HL-60 (cell line): ENCODE data around the gene DNM3.

ENCODE experiments used
- DNase-seq, 2 experiments: peaks; one replicate each; pipeline ENCODE4 v3.0.0-alpha.2; 2010 to 2020; ENCODE audit warnings: low read depth in 1 of 2, low spot score in 1 of 2
- H3K27ac ChIP-seq: fragments of 250-450 bp; sonication (Bioruptor Pico); replicated peaks from 2 replicates; pipeline ENCODE4 v1.5.1; 2020; ENCODE audit warnings: mild to moderate bottlenecking, moderate library complexity
- H3K27me3 ChIP-seq: fragments of 250-450 bp; sonication (Bioruptor Pico); 2 replicates; pipeline ENCODE4 v1.5.1; 2021; ENCODE audit warnings: mild to moderate bottlenecking, moderate library complexity; ENCODE audit not compliant: insufficient read depth, poor library complexity, severe bottlenecking
- H3K4me3 ChIP-seq: replicated peaks from 2 replicates; pipeline ENCODE4 v1.5.1; 2011; ENCODE audit warnings: mild to moderate bottlenecking, control low read depth, low read length; ENCODE audit not compliant: insufficient read depth
- CTCF ChIP-seq: IDR thresholded peaks from one replicate; pipeline ENCODE4 v1.5.1; 2011; ENCODE audit warnings: low read length, control low read depth, inconsistent platforms; ENCODE audit not compliant: insufficient read depth
- GABPA ChIP-seq: IDR thresholded peaks from 2 replicates; pipeline ENCODE4 v1.6.1; 2012; ENCODE audit warnings: low read depth
- POLR2AphosphoS5 ChIP-seq: IDR thresholded peaks from 2 replicates; pipeline ENCODE4 v1.6.1; 2012; ENCODE audit warnings: low read depth
- REST ChIP-seq: IDR thresholded peaks from 2 replicates; pipeline ENCODE4 v1.6.1; 2012; ENCODE audit warnings: low read depth; ENCODE audit not compliant: insufficient replicate concordance
- SPI1 ChIP-seq: IDR thresholded peaks from 2 replicates; pipeline ENCODE4 v1.6.1; 2012; ENCODE audit warnings: low read depth, mild to moderate bottlenecking, borderline replicate concordance

DNM3 gene

GRCh38 chr1:172397633-172398032, 556.3 kb downstream of the DNM3 start:
- no peaks in the 10 kb centered on the region for H3K27me3 ChIP-seq
- no peak for DNase-seq
- TF ChIP-seq CTCF (no peak), POLR2AphosphoS5 (no peak), SPI1 (no peak), GABPA (no peak), REST (no peak)
- no peak overlapping the region for H3K4me3 ChIP-seq
- no peak overlapping the region for H3K27ac ChIP-seq

GRCh38 chr1:172398193-172398592, 556.9 kb downstream of the DNM3 start:
- H3K27ac ChIP-seq, result no peak overlapping the region
- DNase-seq, result no peak

More at GRCh38 chr1:172398193-172398592, 556.9 kb downstream of the DNM3 start:
- no peak overlapping the region for H3K4me3 ChIP-seq
- TF ChIP-seq REST (no peak), CTCF (no peak), SPI1 (no peak), POLR2AphosphoS5 (no peak), GABPA (no peak)
- H3K27me3 ChIP-seq, result no peaks in the 10 kb centered on the region
